ENCODE data around the gene OPTN. TPM values are rescaled to one million over a fixed set of nuclear protein-coding genes. Genes with fewer than 3 reads are reported as not detected.
"Not testable (repeated sequence)": the region's sequence is repeated elsewhere in the genome, so short reads cannot be mapped to it uniquely, and the experiment has no call there.

OPTN gene
- total RNA-seq, 4 donors from 2014 or later = 295 to 592 (median 527) TPM

DNA sequence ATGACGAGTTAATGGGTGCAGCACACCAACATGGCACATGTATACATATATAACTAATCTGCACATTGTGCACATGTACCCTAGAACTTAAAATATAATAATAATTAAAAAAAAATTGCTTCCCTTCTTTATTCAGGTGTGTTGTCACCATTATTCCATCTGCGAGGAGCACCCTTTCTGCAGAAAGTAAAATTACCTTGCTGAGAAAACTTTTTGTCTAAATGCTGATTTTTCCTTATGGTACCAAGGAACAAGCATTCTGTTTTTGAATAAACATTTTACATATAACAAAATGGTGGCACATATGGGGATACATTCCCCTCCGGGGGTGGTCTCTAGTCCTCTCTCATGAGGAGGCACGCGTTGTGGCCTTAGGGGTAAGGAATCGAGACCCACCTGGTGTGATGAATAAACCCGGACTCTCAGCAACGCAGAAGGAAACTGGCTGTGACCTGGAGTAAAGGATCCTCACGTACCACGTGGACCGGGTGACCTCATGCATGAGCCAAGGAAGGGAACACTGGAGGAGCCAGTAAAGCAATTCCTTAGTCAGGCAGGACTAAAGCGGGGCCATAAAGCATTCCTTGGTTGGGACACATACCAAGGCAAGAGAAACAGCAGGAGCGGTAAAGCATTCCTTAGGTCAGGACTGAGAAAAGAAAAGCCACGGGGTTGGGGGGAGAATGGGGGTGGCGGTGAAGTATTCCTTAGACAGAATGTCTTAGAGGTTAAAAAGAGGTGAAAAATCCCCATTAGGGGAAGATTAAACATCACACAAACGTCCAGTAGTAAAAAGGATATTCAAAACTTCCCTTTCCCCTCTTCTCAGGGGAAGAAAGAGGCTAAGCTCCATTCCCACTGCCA is 20.8 kb upstream of the OPTN start:
- ATAC-seq = no peak
- no peak for DNase-seq
- TF ChIP-seq POLR2A (IDR thresholded peaks at IDR 0.05) = no peak
- no peak for TF ChIP-seq CTCF (IDR thresholded peaks at IDR 0.05 in 4 of 5, conservative IDR thresholded peaks at IDR 0.05 in 1 of 5)
- no peaks in the 10 kb centered on the region for H3K36me3 ChIP-seq
- intact Hi-C loops (cut with DNase I; ENCODE audit: low total_unique reads) (loop anchor here (5.0 kb wide), 1 partner anchor 297 kb away; no protein-coding TSS in a partner anchor), in situ Hi-C loops (cut with MboI; ENCODE audit: low sequenced_read_pairs in 4 of 4) (loop anchor here in 3 of 4 donors (10.0 to 25.0 kb wide), 5 partner anchors 167 to 867 kb away; no protein-coding TSS in a partner anchor)
- no peak overlapping the region for H3K4me3 ChIP-seq
- H3K27me3 ChIP-seq = peaks cover 0 to 4% (median 0%) of the 10 kb centered on the region in 3 donors
- H3K9me3 ChIP-seq = no peaks in the 10 kb centered on the region
- no peak overlapping the region for H3K27ac ChIP-seq
- H3K4me1 ChIP-seq = no peaks in the 10 kb centered on the region

GRCh38 chr10:13079776-13080050 is 20.2 kb upstream of the OPTN start:
- intact Hi-C loops (cut with DNase I; ENCODE audit: low total_unique reads) = loop anchor here (5.0 kb wide), 1 partner anchor 297 kb away; no protein-coding TSS in a partner anchor
- Histone ChIP-seq H3K4me1 (no peaks in the 10 kb centered on the region), H3K27ac (no peak overlapping the region), H3K36me3 (no peaks in the 10 kb centered on the region), H3K4me3 (no peak overlapping the region), H3K27me3 (peaks cover 0 to 4% (median 0%) of the 10 kb centered on the region in 3 donors), H3K9me3 (no peaks in the 10 kb centered on the region)
- no peak for TF ChIP-seq CTCF (IDR thresholded peaks at IDR 0.05 in 4 of 5, conservative IDR thresholded peaks at IDR 0.05 in 1 of 5)
- no peak for TF ChIP-seq POLR2A (IDR thresholded peaks at IDR 0.05)
- in situ Hi-C loops (cut with MboI; ENCODE audit: low sequenced_read_pairs in 4 of 4) = loop anchor here (10.0 to 25.0 kb wide), 6 partner anchors 167 to 867 kb away; no protein-coding TSS in a partner anchor
- ATAC-seq (no peak), DNase-seq (no peak)

DNA sequence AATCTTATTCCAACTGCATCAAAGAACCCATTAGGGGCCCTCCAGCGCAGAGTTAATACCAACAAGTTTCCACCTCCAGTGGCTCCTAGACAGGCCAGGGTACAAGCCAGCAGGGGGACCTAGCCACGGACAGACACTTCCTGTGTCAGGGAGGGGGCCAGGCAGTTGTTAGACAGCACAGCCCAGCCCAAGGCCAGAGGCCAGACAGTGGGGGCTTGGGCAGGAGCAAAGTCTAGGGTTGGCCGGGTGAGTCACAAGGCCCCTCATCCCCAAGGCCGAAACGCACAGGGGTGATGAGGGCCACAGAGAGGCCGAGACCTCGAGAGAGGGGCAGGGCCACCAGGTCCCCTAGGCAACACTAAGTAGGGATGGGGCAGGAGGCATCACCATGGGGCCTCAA is 19.3 kb upstream of the OPTN start:
- Histone ChIP-seq H3K4me1 (no peaks in the 10 kb centered on the region), H3K4me3 (no peak overlapping the region), H3K27me3 (no peaks in the 10 kb centered on the region), H3K9me3 (no peaks in the 10 kb centered on the region), H3K36me3 (no peaks in the 10 kb centered on the region), H3K27ac (no peak overlapping the region)
- DNase-seq (no peak), ATAC-seq (no peak)
- in situ Hi-C loops (cut with MboI; ENCODE audit: low sequenced_read_pairs in 4 of 4) (loop anchor here (10.0 to 25.0 kb wide), 6 partner anchors 168 to 868 kb away; no protein-coding TSS in a partner anchor), intact Hi-C loops (cut with DNase I; ENCODE audit: low total_unique reads) (no loop called here)
- no peak for TF ChIP-seq CTCF (IDR thresholded peaks at IDR 0.05 in 4 of 5, conservative IDR thresholded peaks at IDR 0.05 in 1 of 5)
- TF ChIP-seq POLR2A (IDR thresholded peaks at IDR 0.05) = no peak

DNA sequence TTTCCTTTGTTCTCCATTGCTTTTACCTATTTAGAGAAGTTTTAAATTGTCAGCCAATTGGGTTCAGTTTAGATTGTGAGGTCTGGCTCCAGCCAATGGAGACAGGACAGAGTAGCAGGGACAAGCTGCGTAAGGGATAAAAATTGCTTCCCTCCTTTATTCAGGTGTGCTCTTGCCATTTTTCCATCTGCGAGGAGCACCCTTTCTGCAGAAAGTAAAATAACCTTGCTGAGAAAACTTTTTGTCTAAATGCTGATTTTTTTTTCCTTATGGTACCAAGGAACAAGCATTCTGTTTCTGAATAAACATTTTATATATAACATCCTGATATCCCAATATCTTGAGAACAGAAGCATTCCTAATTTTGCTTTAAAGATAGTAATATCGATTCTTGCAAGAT is 16.3 kb upstream of the OPTN start:
- intact Hi-C loops (cut with DNase I; ENCODE audit: low total_unique reads); H3K4me1 ChIP-seq; H3K27ac ChIP-seq; DNase-seq; H3K36me3 ChIP-seq; H3K4me3 ChIP-seq; ATAC-seq; H3K9me3 ChIP-seq; H3K27me3 ChIP-seq: not testable (repeated sequence)
- in situ Hi-C loops (cut with MboI; ENCODE audit: low sequenced_read_pairs in 4 of 4) = loop anchor here (10.0 to 25.0 kb wide), 6 partner anchors 171 to 871 kb away; no protein-coding TSS in a partner anchor

GRCh38 chr10:13086056-13086455 is 13.9 kb upstream of the OPTN start:
- DNase-seq (no peak), ATAC-seq (no peak)
- Histone ChIP-seq H3K4me3 (no peak overlapping the region), H3K27ac (no peak overlapping the region), H3K9me3 (no peaks in the 10 kb centered on the region), H3K27me3 (no peaks in the 10 kb centered on the region), H3K4me1 (peaks cover 0 to 4% of the 10 kb centered on the region in 2 donors), H3K36me3 (no peaks in the 10 kb centered on the region)
- intact Hi-C loops (cut with DNase I; ENCODE audit: low total_unique reads) = no loop called here
- TF ChIP-seq CTCF (IDR thresholded peaks at IDR 0.05 in 4 of 5, conservative IDR thresholded peaks at IDR 0.05 in 1 of 5) (no peak), POLR2A (IDR thresholded peaks at IDR 0.05) (no peak)
- in situ Hi-C loops (cut with MboI; ENCODE audit: low sequenced_read_pairs in 4 of 4) = loop anchor here (10.0 to 25.0 kb wide), 6 partner anchors 174 to 874 kb away; no protein-coding TSS in a partner anchor

Data from gastrocnemius medialis (tissue), 4 donors.